Activated B cell treated with CpG ODN at 0.5 μM for 24 hours (primary cell): ENCODE results near the gene ADD1. TPM values are rescaled to one million over a fixed set of nuclear protein-coding genes. Genes with fewer than 3 reads are reported as not detected.

ENCODE experiments used
- ATAC-seq: fragments of 200-7000 bp; cut with Tn5 transposase; one replicate; pipeline ENCODE4 v1.10.0; 2021; ENCODE audit warnings: low read depth, mild to moderate bottlenecking, moderate library complexity
- CTCF ChIA-PET: fragments of 350-600 bp; sonication (Branson Sonifier 250); formaldehyde crosslinking; loops from one replicate; lab custom pipeline; 2021; ENCODE audit warnings: antibody characterized with exemption; lab: Charles Lee
- POLR2A ChIA-PET: fragments of 350-600 bp; sonication (Branson Sonifier 250); formaldehyde crosslinking; loops from one replicate; lab custom pipeline; 2021; ENCODE audit warnings: antibody characterized with exemption; lab: Charles Lee
- DNase-seq: peaks from one replicate; pipeline ENCODE4 v3.0.0; 2022
- H3K27ac Mint-ChIP-seq: one replicate; pipeline ENCODE4 v1.8.0; 2020; ENCODE audit warnings: mixed read lengths
- H3K27me3 Mint-ChIP-seq: one replicate; pipeline ENCODE4 v1.8.0; 2021; ENCODE audit warnings: mixed read lengths
- H3K36me3 Mint-ChIP-seq: one replicate; pipeline ENCODE4 v1.8.0; 2021; ENCODE audit warnings: low read depth, mixed read lengths
- H3K4me1 Mint-ChIP-seq: one replicate; pipeline ENCODE4 v1.8.0; 2021; ENCODE audit warnings: mixed read lengths
- H3K4me3 Mint-ChIP-seq: one replicate; pipeline ENCODE4 v1.8.0; 2020; ENCODE audit warnings: mild to moderate bottlenecking, mixed read lengths
- H3K9me3 Mint-ChIP-seq: one replicate; pipeline ENCODE4 v1.8.0; 2020; ENCODE audit warnings: mixed read lengths
- CTCF ChIP-seq: fragments of 200-600 bp; IDR thresholded peaks from one replicate; pipeline ENCODE4 v1.8.0; 2022; ENCODE audit warnings: antibody characterized with exemption, mild to moderate bottlenecking
- intact Hi-C: fragments of 100-400 bp; cut with micrococcal nuclease; formaldehyde crosslinking; loops from one replicate; pipeline ENCODE4 v1.15.1; 2024
- total RNA-seq: library from RNA; stranded (reverse); gene quantifications from 2 replicates; pipeline ENCODE4 v1.2.3, GENCODE V29; 2022

The ADD1 gene
- total RNA-seq, 1 donor from 2014 or later: 340 TPM

DNA sequence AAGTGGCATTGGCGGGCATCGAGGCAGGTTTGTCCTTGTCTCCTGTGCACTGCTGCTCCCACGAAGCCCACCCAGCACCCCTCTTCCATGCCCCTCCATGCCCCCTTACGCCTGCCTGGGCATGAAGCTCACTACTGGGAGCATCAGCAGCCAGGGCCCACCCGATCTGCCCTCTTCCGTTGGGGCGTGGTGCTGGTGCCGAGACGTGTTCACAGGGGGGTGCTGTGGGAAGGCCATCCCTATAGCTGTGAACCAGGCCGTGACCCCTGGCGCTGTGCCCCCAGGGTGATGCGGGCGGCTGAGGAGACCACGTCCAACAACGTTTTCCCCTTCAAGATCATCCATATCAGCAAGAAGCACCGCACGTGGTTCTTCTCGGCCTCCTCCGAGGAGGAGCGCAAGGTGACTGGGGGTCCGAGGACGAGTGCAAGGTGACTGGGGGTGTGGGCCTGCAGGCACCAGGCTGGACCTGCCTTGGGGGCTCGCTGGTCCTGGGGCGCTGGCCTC is 19.3 kb upstream of the ADD1 start:
- no peaks in the 10 kb centered on the region for H3K27me3 Mint-ChIP-seq
- POLR2A ChIA-PET: no interaction called here
- H3K9me3 Mint-ChIP-seq: no peaks in the 10 kb centered on the region
- peaks cover 68% of the 10 kb centered on the region for H3K36me3 Mint-ChIP-seq
- intact Hi-C loops: no loop called here
- no peak overlapping the region for H3K27ac Mint-ChIP-seq
- DNase-seq (peak; percentile 14), ATAC-seq (no peak)
- H3K4me1 Mint-ChIP-seq: peaks cover 8% of the 10 kb centered on the region
- no peak for TF ChIP-seq CTCF
- CTCF ChIA-PET: no interaction called here
- no peak overlapping the region for H3K4me3 Mint-ChIP-seq

- ChIA-PET POLR2A (no interaction called here), CTCF (no interaction called here)
- Mint-ChIP-seq H3K4me1 (peaks cover 3% of the 10 kb centered on the region), H3K9me3 (no peaks in the 10 kb centered on the region), H3K36me3 (peaks cover 70% of the 10 kb centered on the region), H3K27me3 (no peaks in the 10 kb centered on the region), H3K27ac (no peak overlapping the region), H3K4me3 (no peak overlapping the region)
- no peak for ATAC-seq
- no peak for DNase-seq
- TF ChIP-seq CTCF: no peak
- intact Hi-C loops: no loop called here
These were observed 18.7 kb upstream of the ADD1 start for GRCh38 chr4:2824836-2825381.

GRCh38 chr4:2825740-2826139 is 17.9 kb upstream of the ADD1 start:
- Mint-ChIP-seq H3K27ac (no peak overlapping the region), H3K4me3 (no peak overlapping the region), H3K27me3 (no peaks in the 10 kb centered on the region), H3K4me1 (no peaks in the 10 kb centered on the region), H3K36me3 (peaks cover 71% of the 10 kb centered on the region), H3K9me3 (no peaks in the 10 kb centered on the region)
- DNase-seq: peak; percentile 15
- CTCF ChIA-PET: no interaction called here
- intact Hi-C loops: no loop called here
- no peak for TF ChIP-seq CTCF
- POLR2A ChIA-PET: no interaction called here
- ATAC-seq: no peak

- TF ChIP-seq CTCF: no peak
- H3K4me1 Mint-ChIP-seq: peaks cover 8% of the 10 kb centered on the region
- H3K4me3 Mint-ChIP-seq: no peak overlapping the region
- POLR2A ChIA-PET: interaction anchor here (1.1 kb wide), 1 partner anchor 41 kb away, joined by 3 read pairs; no protein-coding TSS in a partner anchor
- no peaks in the 10 kb centered on the region for H3K27me3 Mint-ChIP-seq
- ATAC-seq (no peak), DNase-seq (peak; percentile 9)
- peaks cover 73% of the 10 kb centered on the region for H3K36me3 Mint-ChIP-seq
- intact Hi-C loops: no loop called here
- CTCF ChIA-PET: no interaction called here
- no peaks in the 10 kb centered on the region for H3K9me3 Mint-ChIP-seq
- H3K27ac Mint-ChIP-seq: no peak overlapping the region
These were observed 16.4 kb upstream of the ADD1 start for GRCh38 chr4:2827071-2827873.
